ENCODE measurements around the gene SLFN5. TPM values are rescaled to one million over a fixed set of nuclear protein-coding genes. Genes with fewer than 3 reads are reported as not detected.

SLFN5 gene
- total RNA-seq (2022; extraction: Qiagen RNA extraction; ENCODE audit: low read depth), result 3.5 to 4.5 TPM (median 4.0 TPM) in 5 replicates

GRCh38 chr17:35242805-35243560 is at the start of gene SLFN5:
Gene SLFN5 (plus strand): TSS chr17:35243072. CDS start chr17:35258691, 15,619 bp downstream.

GRCh38 chr17:35194001-35194400 is 48.9 kb upstream of the SLFN5 start, which contains the start of gene SLC35G3:
Gene SLC35G3 (minus strand): TSS chr17:35194393. CDS start chr17:35194307, 86 bp downstream.

Other genes with a start within 250 kb of the SLFN5 start
- gene RFFL, start 179.4 kb upstream of the SLFN5 start, total RNA-seq (2022; extraction: Qiagen RNA extraction; ENCODE audit: low read depth), result 48.7 to 61.1 TPM (median 59.8 TPM) in 5 replicates
- 26.4 to 33.1 TPM (median 29.1 TPM) in 5 replicates for gene RAD51D, start 123.2 kb upstream of the SLFN5 start, total RNA-seq (2022; extraction: Qiagen RNA extraction; ENCODE audit: low read depth)
- not detected in 5 replicates for gene FNDC8, start 121.5 kb upstream of the SLFN5 start, total RNA-seq (2022; extraction: Qiagen RNA extraction; ENCODE audit: low read depth)
- gene NLE1, start 100.8 kb upstream of the SLFN5 start, total RNA-seq (2022; extraction: Qiagen RNA extraction; ENCODE audit: low read depth), result 32.9 to 40.0 TPM (median 34.6 TPM) in 5 replicates
- gene UNC45B, start 95.3 kb upstream of the SLFN5 start, total RNA-seq (2022; extraction: Qiagen RNA extraction; ENCODE audit: low read depth), result not detected in 5 replicates
- not detected in 5 replicates for gene SLC35G3, start 48.7 kb upstream of the SLFN5 start, total RNA-seq (2022; extraction: Qiagen RNA extraction; ENCODE audit: low read depth)
- 4.0 to 6.7 TPM (median 6.1 TPM) in 5 replicates for gene SLFN11, start 130.5 kb downstream of the SLFN5 start, total RNA-seq (2022; extraction: Qiagen RNA extraction; ENCODE audit: low read depth)
- 0.08 TPM in 1 of 5 replicates, not detected in the others for gene SLFN12, start 189.4 kb downstream of the SLFN5 start, total RNA-seq (2022; extraction: Qiagen RNA extraction; ENCODE audit: low read depth)
- 2.6 to 4.4 TPM (median 3.7 TPM) in 5 replicates for gene SLFN13, start 205.7 kb downstream of the SLFN5 start, total RNA-seq (2022; extraction: Qiagen RNA extraction; ENCODE audit: low read depth)

Measured in A549 treated with GW870086 at 1 μM for 4 hours (cell line).